HG03097 (cell line): ENCODE data around the gene WDR18.
A peak's percentile ranks its signal among the peaks of the same experiment; 100 is the strongest.

ENCODE experiments used
- ATAC-seq: cut with Tn5 transposase; IDR thresholded peaks from one replicate; pipeline ENCODE4 v1.9.1; 2021; ENCODE audit not compliant: unreplicated experiment, low FRiP score

Gene WDR18, protein sequence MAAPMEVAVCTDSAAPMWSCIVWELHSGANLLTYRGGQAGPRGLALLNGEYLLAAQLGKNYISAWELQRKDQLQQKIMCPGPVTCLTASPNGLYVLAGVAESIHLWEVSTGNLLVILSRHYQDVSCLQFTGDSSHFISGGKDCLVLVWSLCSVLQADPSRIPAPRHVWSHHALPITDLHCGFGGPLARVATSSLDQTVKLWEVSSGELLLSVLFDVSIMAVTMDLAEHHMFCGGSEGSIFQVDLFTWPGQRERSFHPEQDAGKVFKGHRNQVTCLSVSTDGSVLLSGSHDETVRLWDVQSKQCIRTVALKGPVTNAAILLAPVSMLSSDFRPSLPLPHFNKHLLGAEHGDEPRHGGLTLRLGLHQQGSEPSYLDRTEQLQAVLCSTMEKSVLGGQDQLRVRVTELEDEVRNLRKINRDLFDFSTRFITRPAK

DNA sequence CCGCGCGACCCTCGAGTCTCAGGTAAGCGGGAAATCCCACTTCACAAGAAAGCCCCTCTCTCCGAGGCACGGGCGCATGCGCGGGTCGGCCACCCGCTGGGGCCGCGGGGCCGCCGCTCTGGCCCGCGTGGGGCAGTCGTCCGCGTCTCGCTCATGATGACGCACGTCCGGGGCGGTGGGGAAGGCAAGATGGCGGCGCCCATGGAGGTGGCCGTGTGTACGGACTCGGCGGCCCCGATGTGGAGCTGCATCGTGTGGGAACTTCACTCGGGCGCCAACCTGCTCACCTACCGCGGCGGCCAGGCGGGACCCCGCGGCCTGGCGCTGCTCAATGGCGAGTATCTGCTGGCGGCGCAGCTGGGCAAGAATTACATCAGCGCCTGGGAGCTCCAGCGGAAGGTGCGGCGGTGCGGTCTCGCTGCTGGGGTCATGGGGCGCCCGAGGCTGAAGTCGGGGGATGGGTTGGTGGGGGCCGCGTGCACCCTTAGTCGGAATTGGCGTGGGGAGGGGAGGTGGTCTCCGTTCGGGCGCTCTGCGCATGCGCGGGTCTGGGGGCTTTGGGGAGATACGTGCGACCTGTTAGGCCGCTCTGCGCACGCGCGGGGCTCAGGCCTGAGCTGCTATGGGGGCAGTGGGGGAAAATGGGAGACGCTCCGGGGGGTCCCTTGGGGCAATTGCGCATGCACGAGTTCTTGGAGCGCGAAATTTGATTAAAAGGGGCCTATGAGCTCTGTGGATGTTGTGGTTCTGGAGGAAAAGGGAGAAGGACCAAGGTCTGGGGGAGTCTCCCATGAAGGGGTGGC lies at the start of gene WDR18:
TSS of gene WDR18 (plus strand) at position 181 of the 803 bp plus-strand sequence. CDS start at position 190, 9 bp downstream.
- ATAC-seq: no peak

DNA sequence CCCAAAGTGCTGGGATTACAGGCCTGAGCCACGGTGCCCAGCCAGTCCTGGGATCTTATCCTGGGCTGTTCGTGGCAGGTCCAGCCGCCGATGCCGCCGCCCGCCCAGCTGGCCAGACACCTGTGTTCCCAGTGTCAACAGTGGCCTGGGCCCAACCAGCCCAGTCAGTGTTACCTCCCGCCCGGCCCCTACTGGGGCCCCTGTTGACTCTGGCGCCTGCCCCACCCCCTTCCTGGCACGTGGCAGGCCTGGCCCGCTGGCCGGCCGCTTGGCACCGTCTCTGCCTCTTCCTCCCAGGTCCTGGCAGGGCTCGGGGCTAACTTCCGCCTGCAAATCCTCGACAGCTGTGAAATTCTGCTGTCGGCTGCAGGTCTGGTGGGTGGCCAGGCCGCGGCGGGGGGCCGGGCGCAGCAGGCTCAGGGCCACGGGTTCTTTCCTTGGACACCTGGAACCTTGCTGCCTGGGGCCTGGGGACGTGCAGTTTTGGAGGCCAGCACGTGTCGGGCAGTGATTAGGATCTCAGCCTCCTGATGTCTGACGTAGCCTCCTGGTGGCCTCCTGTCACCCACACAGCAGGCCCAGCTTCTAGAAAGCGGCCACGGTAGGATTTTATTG lies 49.2 kb upstream of the WDR18 start:
- ATAC-seq: no peak

DNA sequence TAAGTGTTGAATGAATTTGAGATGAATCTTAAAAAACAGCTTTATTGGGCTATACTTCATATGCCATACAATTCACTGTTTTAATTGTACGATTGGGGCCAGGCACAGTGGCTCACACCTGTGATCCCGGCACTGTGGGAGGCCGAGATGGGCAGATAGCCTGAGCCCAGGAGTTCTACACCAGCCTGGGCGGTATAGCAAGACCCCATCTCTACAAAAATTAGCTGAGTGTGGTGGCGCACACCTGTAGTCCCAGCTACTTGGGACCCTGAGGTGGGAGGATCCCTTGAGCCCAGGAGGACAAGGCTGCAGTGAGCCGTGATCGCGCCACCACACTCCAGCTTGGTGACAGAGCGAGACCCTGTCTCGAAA lies 48.0 kb upstream of the WDR18 start:
- ATAC-seq: no peak

DNA sequence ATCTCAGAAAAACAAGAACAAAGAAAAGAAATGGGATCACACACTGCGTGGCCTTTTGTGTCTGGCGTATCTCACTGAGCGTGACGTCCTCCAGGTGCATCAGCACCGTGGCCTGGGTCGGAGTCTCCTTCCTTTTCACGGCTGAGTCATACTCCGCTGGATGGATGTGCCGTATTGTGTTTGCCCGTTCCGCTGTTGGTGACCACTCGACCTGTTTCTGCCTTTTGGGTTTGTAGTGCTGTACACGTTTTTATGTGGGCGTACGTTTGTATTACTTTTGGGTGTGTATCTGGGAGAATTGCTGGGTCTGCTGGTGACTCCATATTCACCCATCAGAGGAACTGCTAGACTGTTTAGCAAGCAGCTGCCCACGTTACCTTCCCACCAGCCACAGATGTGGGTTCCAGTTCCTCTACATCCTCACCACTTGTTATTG lies 46.9 kb upstream of the WDR18 start:
- no peak for ATAC-seq

DNA sequence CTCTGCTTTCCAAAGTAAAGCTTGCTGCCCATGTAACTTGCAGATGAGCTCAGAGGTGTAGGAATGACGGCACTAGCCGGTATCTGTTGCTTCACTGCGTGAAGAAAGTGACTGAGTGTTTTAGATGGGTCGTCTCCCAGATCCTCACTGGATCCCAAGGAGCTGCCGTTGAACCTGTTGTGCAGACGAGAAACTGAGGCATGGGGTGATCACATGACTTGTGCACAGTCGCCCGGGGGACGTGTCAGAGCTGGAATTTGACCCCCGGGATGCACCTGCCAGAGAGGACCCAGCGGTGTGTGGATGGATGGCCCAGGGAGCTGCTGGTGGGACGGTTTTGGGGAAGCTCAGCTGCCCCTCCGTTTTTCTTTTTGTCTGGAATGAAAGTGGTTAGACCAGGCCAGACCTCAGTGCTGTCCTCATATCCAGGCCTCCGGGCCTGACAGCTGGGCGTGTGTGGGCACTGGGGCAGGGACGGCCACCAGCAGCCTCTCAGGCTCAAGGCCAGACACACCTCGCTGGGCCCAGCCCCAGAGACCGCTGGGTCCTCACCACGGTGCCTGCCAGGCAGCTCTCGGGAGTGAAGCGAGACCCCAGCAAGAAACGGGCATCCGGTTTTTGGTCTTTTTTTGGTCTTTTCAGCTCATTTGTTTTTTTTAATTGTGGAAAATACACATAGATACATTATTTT lies 45.8 kb upstream of the WDR18 start:
- ATAC-seq: no peak

DNA sequence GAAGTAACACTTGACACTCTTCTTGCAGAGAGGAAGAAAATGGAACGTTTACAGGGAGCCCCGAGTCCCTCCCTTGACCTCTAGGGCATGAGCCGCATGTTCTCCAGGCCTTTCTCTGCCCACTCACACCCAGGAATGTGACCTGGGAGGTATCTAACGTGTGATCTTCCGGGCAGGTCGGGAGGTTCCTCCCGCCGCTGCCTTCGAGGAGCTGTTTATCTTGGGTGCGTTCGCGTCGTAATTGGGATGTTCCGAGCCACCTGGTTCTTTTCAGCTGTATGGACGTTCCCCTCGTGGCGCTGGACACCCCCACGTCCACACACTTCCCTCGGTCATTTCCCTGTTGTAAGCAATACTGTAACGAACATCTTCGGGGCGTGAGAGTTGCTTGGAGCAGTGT lies 44.7 kb upstream of the WDR18 start:
- ATAC-seq: no peak

DNA sequence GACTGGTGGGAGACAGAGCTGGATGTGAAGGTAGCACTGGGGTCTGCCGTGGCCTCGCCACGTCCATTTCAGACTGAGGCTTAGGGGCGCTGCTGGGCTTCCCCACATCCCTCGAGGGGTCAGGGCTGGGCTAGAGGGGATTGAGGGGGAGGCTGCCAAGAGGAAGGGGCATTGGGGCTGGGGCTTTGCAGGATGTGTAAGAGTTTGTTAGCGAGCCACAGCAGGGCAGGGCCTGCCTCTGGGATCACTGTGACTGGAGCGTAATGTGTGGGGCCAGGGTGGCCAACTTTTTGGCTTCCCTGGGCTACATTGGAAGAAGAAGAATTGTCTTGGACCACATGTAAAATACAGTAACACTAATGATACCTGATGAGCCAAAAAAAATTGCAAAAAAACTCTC lies 44.2 kb upstream of the WDR18 start:
- ATAC-seq: no peak

DNA sequence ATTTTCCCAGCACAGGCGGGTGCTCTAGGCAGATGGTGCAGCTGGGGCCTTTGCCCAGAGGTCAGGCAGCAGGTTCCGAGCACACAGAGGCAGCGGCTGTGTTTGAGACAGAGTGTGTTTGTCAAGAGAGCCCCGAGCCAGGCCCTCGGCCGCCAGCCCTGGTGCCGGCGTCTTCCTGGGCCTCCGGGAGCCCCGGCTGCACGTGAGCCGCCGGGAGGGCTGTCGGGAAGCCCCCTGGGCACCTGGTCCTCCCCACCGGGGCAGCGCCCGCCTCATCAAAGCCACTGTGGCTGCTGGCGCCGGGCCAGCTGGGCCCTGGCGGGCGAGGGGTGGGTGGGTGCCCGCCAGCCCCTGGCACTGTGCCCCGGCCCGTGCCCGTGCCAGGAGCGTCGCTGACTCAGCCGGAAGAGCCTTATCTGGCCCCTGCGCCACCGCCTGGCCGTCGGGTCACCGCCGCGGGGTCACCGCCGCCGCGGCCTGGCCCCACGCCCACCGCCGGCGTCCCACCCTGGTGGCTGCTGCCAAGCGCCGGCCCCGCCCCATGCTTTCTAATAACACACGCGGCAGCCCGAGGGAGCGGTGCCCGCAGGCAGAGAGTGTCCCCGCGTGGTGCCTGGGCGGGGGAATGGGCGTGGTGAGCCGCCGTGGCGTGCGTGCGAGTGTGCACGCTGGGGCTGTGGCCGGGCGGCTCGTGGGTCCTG lies 43.4 kb upstream of the WDR18 start:
- peak; percentile 49 for ATAC-seq

DNA sequence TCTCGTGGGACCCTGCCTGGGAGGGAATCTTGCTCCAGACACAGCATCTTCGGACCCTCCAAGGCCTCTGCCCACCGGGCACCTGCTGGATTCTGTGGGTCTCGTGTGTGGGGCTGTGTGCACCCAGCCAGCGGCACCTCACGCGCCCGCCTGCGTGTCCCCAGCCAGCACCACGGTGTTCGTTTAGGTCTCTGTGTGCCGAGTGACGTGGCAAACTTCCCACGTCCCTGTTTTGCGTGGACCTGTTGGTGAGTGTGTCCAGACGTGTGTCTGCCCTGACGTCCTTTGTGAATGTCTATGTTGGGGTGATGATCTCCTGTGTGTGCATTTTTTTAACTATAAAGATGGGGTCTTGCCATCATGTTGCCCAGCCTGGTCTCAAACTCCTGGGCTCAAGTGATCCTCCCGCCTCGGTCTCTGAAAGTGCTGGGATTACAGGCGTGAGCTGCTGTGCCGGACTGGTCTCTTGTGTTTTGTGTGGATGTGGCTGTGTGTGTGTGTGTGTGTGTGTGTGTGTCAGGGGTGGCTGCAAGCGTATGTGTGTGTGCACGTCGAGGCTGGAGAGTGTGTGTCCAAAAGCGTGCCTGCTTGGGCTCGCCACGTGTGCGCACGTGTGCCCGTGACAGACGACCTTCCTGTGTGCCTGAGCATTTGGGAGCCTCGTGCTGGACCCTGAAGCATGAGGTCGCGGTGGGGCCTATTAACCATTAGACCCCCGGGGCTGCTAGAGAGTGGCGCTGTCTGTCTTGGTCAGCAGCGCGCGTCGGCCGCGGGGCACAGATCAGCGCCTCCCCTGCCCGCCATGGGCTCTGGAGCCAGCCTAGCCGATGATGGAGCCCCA lies 42.6 kb upstream of the WDR18 start:
- ATAC-seq: no peak

DNA sequence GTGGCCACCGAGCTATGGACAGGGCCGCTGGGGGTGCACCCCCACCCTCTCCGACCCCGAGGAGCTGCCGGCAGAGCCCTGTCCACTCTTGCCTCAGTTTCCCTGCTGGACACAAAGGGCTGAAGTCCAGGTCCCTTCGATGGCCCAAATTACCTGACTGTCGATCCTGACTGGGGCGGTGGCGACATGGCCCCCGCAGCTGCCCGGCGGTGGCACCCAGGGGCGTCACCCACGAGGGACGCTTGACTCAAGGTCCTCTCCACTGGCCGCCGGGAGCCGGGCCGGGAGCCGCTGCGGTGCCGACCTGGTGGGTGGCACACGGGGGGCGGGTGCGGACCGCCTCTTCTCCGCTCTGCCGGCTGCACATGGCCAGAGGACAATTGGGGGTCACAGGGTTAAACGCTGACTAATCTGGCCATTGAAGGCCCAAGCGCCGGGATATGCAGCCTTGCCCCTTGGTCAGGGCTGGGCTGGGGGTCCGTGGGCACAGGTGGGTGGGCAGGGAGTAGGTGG lies 42.0 kb upstream of the WDR18 start:
- ATAC-seq: no peak

DNA sequence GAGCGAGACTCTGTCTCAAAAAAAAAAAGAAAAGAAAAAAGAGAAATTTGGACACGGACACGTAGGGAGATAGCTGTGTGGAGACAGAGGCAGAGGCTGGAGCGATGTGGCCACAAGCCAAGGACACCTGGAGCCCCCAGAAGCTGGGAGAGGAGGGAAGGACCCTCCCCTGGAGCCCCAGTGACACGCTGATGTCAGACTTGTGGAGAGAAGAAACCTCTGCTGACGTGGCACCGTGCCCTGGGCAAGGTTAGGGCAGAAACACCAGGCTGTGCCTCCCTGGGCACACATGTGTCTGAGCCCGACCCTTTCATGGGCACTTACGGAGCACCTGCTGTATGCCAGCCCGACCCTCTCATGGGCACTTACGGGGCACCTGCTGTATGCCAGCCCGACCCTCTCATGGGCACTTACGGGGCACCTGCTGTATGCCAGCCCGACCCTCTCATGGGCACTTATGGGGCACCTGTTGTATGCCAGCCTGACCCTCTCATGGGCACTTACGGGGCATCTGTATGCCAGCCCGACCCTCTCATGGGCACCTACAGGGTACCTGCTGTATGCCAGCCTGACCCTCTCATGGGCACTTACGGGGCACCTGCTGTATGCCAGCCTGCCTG lies 40.5 kb upstream of the WDR18 start:
- ATAC-seq: no peak

DNA sequence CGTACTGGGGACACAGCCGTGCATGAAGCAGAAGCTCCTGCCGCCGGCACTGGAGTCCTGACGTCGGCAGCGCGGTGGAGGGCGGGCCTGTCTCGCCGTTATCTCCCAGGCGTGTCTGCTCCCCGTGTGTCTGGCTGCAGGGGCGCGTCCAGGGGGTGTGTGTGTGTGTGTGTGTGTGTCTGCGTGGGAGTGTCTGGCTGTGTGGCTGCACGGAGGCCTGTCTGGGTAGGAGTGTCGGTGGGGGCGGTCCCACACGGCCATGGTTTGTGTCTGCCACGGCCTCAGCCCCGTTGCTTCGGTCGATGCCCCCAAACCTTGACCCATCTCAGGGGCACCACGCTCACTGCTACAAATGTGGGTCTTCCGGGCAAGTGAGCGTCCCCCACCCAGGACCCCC lies 40.0 kb upstream of the WDR18 start:
- ATAC-seq: no peak

DNA sequence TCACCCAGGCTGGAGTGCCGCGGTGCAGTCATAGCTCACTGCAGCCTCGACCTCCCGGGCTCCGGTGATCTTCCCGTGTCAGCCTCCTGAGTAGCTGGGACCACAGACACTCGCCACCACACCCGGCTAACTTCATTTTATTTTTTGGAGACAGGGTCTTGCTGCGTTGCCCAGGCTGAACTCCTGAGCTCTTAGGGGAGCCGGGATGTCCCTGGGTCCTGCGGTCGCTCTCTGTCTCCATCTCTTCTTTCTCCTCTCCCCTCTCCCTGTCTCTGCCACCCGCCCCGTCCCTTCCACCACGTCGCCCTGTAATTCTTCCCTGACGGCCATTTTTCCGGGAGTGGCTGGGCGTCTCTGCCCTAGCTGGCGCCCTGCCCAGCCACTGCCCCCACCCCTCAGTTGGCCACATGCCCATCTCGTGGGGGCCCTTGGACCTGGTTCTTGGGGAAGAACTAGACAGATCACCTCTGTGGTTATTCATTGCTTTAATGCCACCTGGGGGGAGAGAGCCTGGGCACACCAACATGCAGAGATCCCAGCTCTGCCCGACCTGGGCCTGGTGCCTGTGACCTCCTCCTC lies 39.4 kb upstream of the WDR18 start:
- ATAC-seq: no peak

DNA sequence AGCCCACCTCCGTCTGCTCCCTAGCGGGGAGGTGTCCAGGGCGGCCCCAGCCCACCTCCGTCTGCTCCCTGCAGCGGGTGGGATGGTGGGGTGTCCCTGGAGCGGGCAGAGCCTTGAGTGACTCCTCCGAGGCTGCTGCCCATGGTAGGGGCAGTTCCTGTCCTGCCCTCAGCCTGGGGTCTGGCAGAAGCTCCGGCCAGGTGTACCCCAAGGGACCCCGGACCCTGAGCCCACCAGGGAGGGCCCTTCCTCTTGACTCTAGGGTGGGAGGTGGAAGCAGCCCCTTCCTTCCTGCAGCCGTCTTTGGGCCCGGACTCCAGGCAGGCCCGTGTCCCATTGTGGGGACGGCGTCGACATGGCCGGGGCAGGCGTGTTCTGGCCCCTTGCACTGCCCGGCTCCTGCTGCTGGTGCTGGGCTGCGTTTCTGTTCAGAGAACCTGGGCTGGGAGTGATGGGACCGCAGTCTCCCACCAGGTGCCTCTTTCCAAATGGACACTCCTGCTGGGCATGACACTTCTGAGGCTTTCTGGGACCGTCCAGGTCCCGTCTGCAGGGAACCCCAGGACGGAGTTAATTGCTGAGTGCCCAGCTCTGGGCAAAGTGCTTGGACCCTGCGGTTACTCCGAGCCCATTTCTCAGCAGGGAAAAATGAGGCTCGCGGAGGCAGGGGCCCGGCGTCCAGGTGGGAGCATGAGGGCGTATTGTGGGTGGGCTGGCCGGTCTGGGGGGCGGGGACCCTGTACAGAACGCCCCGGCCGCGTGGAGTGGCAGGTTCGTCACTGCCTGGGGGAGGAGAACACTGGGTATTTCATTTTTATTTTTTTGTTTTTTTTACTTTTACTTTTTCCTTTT lies 38.5 kb upstream of the WDR18 start:
- no peak for ATAC-seq

DNA sequence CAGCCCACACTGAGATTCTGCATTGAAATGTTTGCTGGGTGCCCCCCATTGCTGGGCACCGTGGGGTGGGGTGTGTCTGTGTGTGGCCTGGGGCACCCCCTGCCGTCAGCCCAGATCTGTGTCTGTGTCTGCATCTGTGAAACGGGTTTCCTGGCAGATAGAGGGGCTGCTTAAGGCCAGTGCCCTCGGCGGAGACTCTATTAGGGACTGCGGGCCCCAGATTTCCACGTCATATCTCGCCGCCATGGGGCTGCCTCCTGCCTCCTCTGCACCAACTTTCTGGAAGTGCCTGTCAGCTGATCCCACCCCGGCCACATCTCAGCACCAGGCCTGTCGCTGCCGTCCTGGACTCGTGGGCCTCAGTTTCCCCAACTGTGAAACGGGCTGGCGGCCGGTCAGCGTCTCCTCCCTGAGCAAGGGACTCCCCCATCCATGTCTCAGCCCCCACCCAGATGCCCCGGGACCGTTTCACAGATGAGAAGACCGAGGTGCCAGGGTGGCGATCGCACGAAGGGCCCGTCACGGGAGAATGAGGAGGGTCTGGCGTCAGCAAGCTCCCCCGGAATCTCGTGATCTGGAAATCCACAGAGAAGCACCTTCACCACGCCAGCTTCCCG lies 36.9 kb upstream of the WDR18 start:
- ATAC-seq: no peak

DNA sequence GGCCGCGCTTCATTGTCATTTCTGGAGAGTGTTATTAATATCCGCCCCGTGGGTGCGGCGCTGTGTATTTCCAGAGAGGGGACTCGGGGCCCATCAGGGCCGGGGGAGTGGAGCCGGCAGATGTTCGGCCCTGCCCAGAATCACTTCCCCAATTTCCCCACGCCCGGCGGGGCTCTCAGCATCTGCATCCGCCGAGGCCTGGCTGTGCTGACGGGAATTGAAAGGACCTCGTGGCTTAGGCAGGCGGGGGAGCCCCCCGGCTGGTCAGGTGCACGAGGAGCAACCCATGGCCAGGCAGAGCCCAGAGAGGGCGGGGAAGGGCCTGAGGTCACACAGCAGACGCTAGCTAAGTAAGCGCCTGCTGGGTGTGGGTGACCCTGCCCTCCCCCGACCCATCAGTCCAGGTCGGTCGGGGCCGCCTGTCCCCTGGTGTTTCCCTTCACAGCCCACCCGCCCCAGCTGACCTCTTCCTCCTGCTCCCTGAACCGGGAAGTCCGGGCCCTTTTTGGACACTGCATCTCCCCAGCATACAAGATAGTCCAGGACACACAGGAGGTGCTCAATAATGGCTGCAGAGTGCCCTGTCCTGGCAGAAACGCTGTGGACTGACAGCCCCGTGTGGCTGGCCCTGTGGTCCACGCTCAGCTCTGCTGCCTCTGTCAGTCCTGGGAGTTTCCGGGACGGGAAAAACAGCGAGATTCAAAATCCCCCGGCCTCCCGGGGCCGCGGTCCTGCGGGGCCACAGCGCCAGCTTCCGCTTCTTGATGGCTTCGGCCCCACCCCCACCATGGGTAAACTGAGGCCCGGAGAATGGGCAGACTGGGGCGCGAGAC lies 36.2 kb upstream of the WDR18 start:
- ATAC-seq: peak; percentile 74
